ENCODE results near the gene NPY4R. TPM values are rescaled to one million over a fixed set of nuclear protein-coding genes. Genes with fewer than 3 reads are reported as not detected.
"Not testable (repeated sequence)": the region's sequence is repeated elsewhere in the genome, so short reads cannot be mapped to it uniquely, and the experiment has no call there.

The NPY4R gene
- total RNA-seq = 10 to 100 TPM in 1 of 4 donors, 1 to 10 TPM in 3; 1.1 to 23.9 (median 2.9) TPM

- H3K27ac ChIP-seq; intact Hi-C loops (cut with DNase I; ENCODE audit: low total_unique reads); H3K9me3 ChIP-seq; H3K27me3 ChIP-seq; H3K36me3 ChIP-seq; H3K4me1 ChIP-seq; DNase-seq; in situ Hi-C loops (cut with MboI; ENCODE audit: low pct_ligation_motif_present in 1 of 4, low pct_unique_long_range_greater_than_20kb in 1 of 4, low sequenced_read_pairs in 3 of 4); H3K4me3 ChIP-seq: not testable (repeated sequence)
- no CpG with 5 or more reads among the region's 36 CpGs for WGBS, 2 donors (ENCODE audit: low coverage in 1 of 2)
These were observed at the start of gene NPY4R for GRCh38 chr10:46465765-46466164. Gene NPY4R (minus strand): TSS chr10:46465958. CDS start chr10:46462635, 3,323 bp downstream.

- no peak overlapping the region for H3K27ac ChIP-seq
- no peaks in the 10 kb centered on the region for H3K36me3 ChIP-seq
- TF ChIP-seq EP300 (IDR thresholded peaks at IDR 0.05; ENCODE audit: low read depth) = no peak
- in situ Hi-C loops (cut with MboI; ENCODE audit: low pct_ligation_motif_present in 1 of 4, low pct_unique_long_range_greater_than_20kb in 1 of 4, low sequenced_read_pairs in 3 of 4) = no loop called here
- intact Hi-C loops (cut with DNase I; ENCODE audit: low total_unique reads) = no loop called here
- H3K4me1 ChIP-seq = peaks cover 0 to 4% (median 0%) of the 10 kb centered on the region in 4 donors
- H3K4me3 ChIP-seq = no peak overlapping the region
- no peaks in the 10 kb centered on the region for H3K27me3 ChIP-seq
- no peaks in the 10 kb centered on the region for H3K9me3 ChIP-seq
- DNase-seq = no peak
These were observed 49.6 kb upstream of the NPY4R start for GRCh38 chr10:46515366-46515765.

GRCh38 chr10:46514899-46515298 is 49.1 kb upstream of the NPY4R start:
- H3K9me3 ChIP-seq = no peaks in the 10 kb centered on the region
- no peaks in the 10 kb centered on the region for H3K27me3 ChIP-seq
- H3K36me3 ChIP-seq = no peaks in the 10 kb centered on the region
- in situ Hi-C loops (cut with MboI; ENCODE audit: low pct_ligation_motif_present in 1 of 4, low pct_unique_long_range_greater_than_20kb in 1 of 4, low sequenced_read_pairs in 3 of 4) = no loop called here
- WGBS, 2 donors (ENCODE audit: low coverage in 1 of 2) = 79 to 82% methylated on average over 3 of the region's 3 CpGs
- intact Hi-C loops (cut with DNase I; ENCODE audit: low total_unique reads) = no loop called here
- TF ChIP-seq CTCF (IDR thresholded peaks at IDR 0.05) (no peak), POLR2AphosphoS5 (IDR thresholded peaks at IDR 0.05) (no peak), EP300 (IDR thresholded peaks at IDR 0.05; ENCODE audit: low read depth) (no peak), POLR2A (IDR thresholded peaks at IDR 0.05) (no peak)
- peak; percentile 5 for DNase-seq
- peaks cover 0 to 4% (median 0%) of the 10 kb centered on the region in 4 donors for H3K4me1 ChIP-seq
- no peak overlapping the region for H3K27ac ChIP-seq
- no peak overlapping the region for H3K4me3 ChIP-seq

GRCh38 chr10:46514431-46514861 is 48.7 kb upstream of the NPY4R start:
- intact Hi-C loops (cut with DNase I; ENCODE audit: low total_unique reads) = no loop called here
- DNase-seq = peak; percentile 6
- H3K36me3 ChIP-seq = no peaks in the 10 kb centered on the region
- no peaks in the 10 kb centered on the region for H3K9me3 ChIP-seq
- peaks cover 0 to 4% (median 0%) of the 10 kb centered on the region in 4 donors for H3K4me1 ChIP-seq
- 73 to 75% methylated on average over 6 of the region's 6 CpGs for WGBS, 2 donors (ENCODE audit: low coverage in 1 of 2)
- H3K27me3 ChIP-seq = no peaks in the 10 kb centered on the region
- no peak overlapping the region for H3K4me3 ChIP-seq
- in situ Hi-C loops (cut with MboI; ENCODE audit: low pct_ligation_motif_present in 1 of 4, low pct_unique_long_range_greater_than_20kb in 1 of 4, low sequenced_read_pairs in 3 of 4) = no loop called here
- TF ChIP-seq POLR2AphosphoS5 (IDR thresholded peaks at IDR 0.05) (no peak), EP300 (IDR thresholded peaks at IDR 0.05; ENCODE audit: low read depth) (no peak), POLR2A (IDR thresholded peaks at IDR 0.05) (no peak), CTCF (IDR thresholded peaks at IDR 0.05) (no peak)
- no peak overlapping the region for H3K27ac ChIP-seq

- intact Hi-C loops (cut with DNase I; ENCODE audit: low total_unique reads); H3K4me1 ChIP-seq; H3K27me3 ChIP-seq; H3K36me3 ChIP-seq; DNase-seq; in situ Hi-C loops (cut with MboI; ENCODE audit: low pct_ligation_motif_present in 1 of 4, low pct_unique_long_range_greater_than_20kb in 1 of 4, low sequenced_read_pairs in 3 of 4); H3K9me3 ChIP-seq; H3K4me3 ChIP-seq; H3K27ac ChIP-seq: not testable (repeated sequence)
- WGBS, 2 donors (ENCODE audit: low coverage in 1 of 2) = no CpG with 5 or more reads among the region's 8 CpGs
These were observed 47.6 kb upstream of the NPY4R start for GRCh38 chr10:46513333-46513732.

GRCh38 chr10:46512725-46513124 is 47.0 kb upstream of the NPY4R start:
- H3K9me3 ChIP-seq; H3K4me1 ChIP-seq; H3K27ac ChIP-seq; in situ Hi-C loops (cut with MboI; ENCODE audit: low pct_ligation_motif_present in 1 of 4, low pct_unique_long_range_greater_than_20kb in 1 of 4, low sequenced_read_pairs in 3 of 4); H3K36me3 ChIP-seq; H3K4me3 ChIP-seq; H3K27me3 ChIP-seq; intact Hi-C loops (cut with DNase I; ENCODE audit: low total_unique reads); DNase-seq: not testable (repeated sequence)
- WGBS, 2 donors (ENCODE audit: low coverage in 1 of 2) = 51% methylated on average over 4 of the region's 7 CpGs; no CpG with 5 or more reads in 1 of the 2 donors

- H3K27me3 ChIP-seq; DNase-seq; H3K36me3 ChIP-seq; H3K4me3 ChIP-seq; H3K9me3 ChIP-seq; intact Hi-C loops (cut with DNase I; ENCODE audit: low total_unique reads); H3K27ac ChIP-seq; H3K4me1 ChIP-seq; in situ Hi-C loops (cut with MboI; ENCODE audit: low pct_ligation_motif_present in 1 of 4, low pct_unique_long_range_greater_than_20kb in 1 of 4, low sequenced_read_pairs in 3 of 4): not testable (repeated sequence)
- no CpG with 5 or more reads among the region's 5 CpGs for WGBS, 2 donors (ENCODE audit: low coverage in 1 of 2)
These were observed 46.2 kb upstream of the NPY4R start for GRCh38 chr10:46512002-46512401.

- H3K27me3 ChIP-seq; intact Hi-C loops (cut with DNase I; ENCODE audit: low total_unique reads); H3K4me1 ChIP-seq; H3K36me3 ChIP-seq; H3K27ac ChIP-seq; DNase-seq; H3K9me3 ChIP-seq; H3K4me3 ChIP-seq; in situ Hi-C loops (cut with MboI; ENCODE audit: low pct_ligation_motif_present in 1 of 4, low pct_unique_long_range_greater_than_20kb in 1 of 4, low sequenced_read_pairs in 3 of 4): not testable (repeated sequence)
- WGBS, 2 donors (ENCODE audit: low coverage in 1 of 2) = no CpG with 5 or more reads among the region's 3 CpGs
These were observed 34.2 kb upstream of the NPY4R start for GRCh38 chr10:46499990-46500389.

GRCh38 chr10:46498985-46499703 is 33.4 kb upstream of the NPY4R start:
- no CpG with 5 or more reads among the region's 5 CpGs for WGBS, 2 donors (ENCODE audit: low coverage in 1 of 2)
- DNase-seq; H3K9me3 ChIP-seq; H3K36me3 ChIP-seq; H3K27me3 ChIP-seq; H3K4me3 ChIP-seq; H3K4me1 ChIP-seq; in situ Hi-C loops (cut with MboI; ENCODE audit: low pct_ligation_motif_present in 1 of 4, low pct_unique_long_range_greater_than_20kb in 1 of 4, low sequenced_read_pairs in 3 of 4); intact Hi-C loops (cut with DNase I; ENCODE audit: low total_unique reads); H3K27ac ChIP-seq: not testable (repeated sequence)

Measured in transverse colon (tissue), 4 donors.